Measurements from ENCODE around the gene WNK2.

GRCh38 chr9:93252781-93253530 is 69.0 kb downstream of the WNK2 start:
- TF ChIP-seq POLR2A (IDR thresholded peaks at IDR 0.05; ENCODE audit: low read length) (no peak), GATA1 (IDR thresholded peaks at IDR 0.05; ENCODE audit: low read depth, low read length) (no peak)
